ENCODE results near the gene DDX43. TPM values are rescaled to one million over a fixed set of nuclear protein-coding genes. Genes with fewer than 3 reads are reported as not detected.

Gene DDX43
- total RNA-seq, 1 experiment from 2014 or later = not detected

GRCh38 chr6:73367761-73368355, 26.8 kb upstream of the DDX43 start:
- TF ChIP-seq CTCF (conservative IDR thresholded peaks at IDR 0.05; ENCODE audit: low read depth, low read length) = no peak
- no peak for TF ChIP-seq EZH2 (IDR thresholded peaks at IDR 0.05; ENCODE audit: borderline replicate concordance, low read depth, low read length, poor library complexity, severe bottlenecking)
- POLR2A ChIA-PET (ENCODE audit: low non-redundant PET) = no interaction called here

GRCh38 chr6:73368675-73369074, 26.0 kb upstream of the DDX43 start:
- H3K27ac ChIP-seq (ENCODE audit: low read depth, low read length, poor library complexity, severe bottlenecking) = no peak overlapping the region
- H3K27me3 ChIP-seq (replicated peaks; ENCODE audit: insufficient read depth, low read depth, low read length, poor library complexity) = no peaks in the 10 kb centered on the region
- no peaks in the 10 kb centered on the region for H3K9me3 ChIP-seq (ENCODE audit: low read depth, low read length, poor library complexity, severe bottlenecking)
- CTCF ChIA-PET = no interaction called here
- intact Hi-C loops (cut with micrococcal nuclease; ENCODE audit: unreplicated experiment) = no loop called here
- no peak for DNase-seq (ENCODE audit: low spot score)
- H3K4me1 ChIP-seq (ENCODE audit: insufficient read depth, low read length, poor library complexity, severe bottlenecking) = no peaks in the 10 kb centered on the region
- TF ChIP-seq EZH2 (IDR thresholded peaks at IDR 0.05; ENCODE audit: borderline replicate concordance, low read depth, low read length, poor library complexity, severe bottlenecking) (no peak), CTCF (conservative IDR thresholded peaks at IDR 0.05; ENCODE audit: low read depth, low read length) (no peak)
- POLR2A ChIA-PET (ENCODE audit: low non-redundant PET) = no interaction called here
- no peaks in the 10 kb centered on the region for H3K36me3 ChIP-seq (ENCODE audit: insufficient read depth, low read length, poor library complexity, severe bottlenecking)
- no peak overlapping the region for H3K4me3 ChIP-seq (ENCODE audit: low read depth, low read length, poor library complexity, severe bottlenecking)
- no TSS peak for BruUV-seq (replicated peaks)

More at GRCh38 chr6:73367761-73368355, 26.8 kb upstream of the DDX43 start:
- intact Hi-C loops (cut with micrococcal nuclease; ENCODE audit: unreplicated experiment) = no loop called here
- no peak overlapping the region for H3K27ac ChIP-seq (ENCODE audit: low read depth, low read length, poor library complexity, severe bottlenecking)
- DNase-seq (ENCODE audit: low spot score) = peak; percentile 49
- no peak overlapping the region for H3K4me3 ChIP-seq (ENCODE audit: low read depth, low read length, poor library complexity, severe bottlenecking)
- no peaks in the 10 kb centered on the region for H3K9me3 ChIP-seq (ENCODE audit: low read depth, low read length, poor library complexity, severe bottlenecking)
- H3K27me3 ChIP-seq (replicated peaks; ENCODE audit: insufficient read depth, low read depth, low read length, poor library complexity) = no peaks in the 10 kb centered on the region
- BruUV-seq (replicated peaks) = no TSS peak
- CTCF ChIA-PET = no interaction called here
- no peaks in the 10 kb centered on the region for H3K36me3 ChIP-seq (ENCODE audit: insufficient read depth, low read length, poor library complexity, severe bottlenecking)
- H3K4me1 ChIP-seq (ENCODE audit: insufficient read depth, low read length, poor library complexity, severe bottlenecking) = no peaks in the 10 kb centered on the region

GRCh38 chr6:73369157-73369556, 25.5 kb upstream of the DDX43 start:
- Histone ChIP-seq H3K27ac (ENCODE audit: low read depth, low read length, poor library complexity, severe bottlenecking) (no peak overlapping the region), H3K9me3 (ENCODE audit: low read depth, low read length, poor library complexity, severe bottlenecking) (no peaks in the 10 kb centered on the region), H3K4me3 (ENCODE audit: low read depth, low read length, poor library complexity, severe bottlenecking) (no peak overlapping the region), H3K27me3 (replicated peaks; ENCODE audit: insufficient read depth, low read depth, low read length, poor library complexity) (no peaks in the 10 kb centered on the region), H3K4me1 (ENCODE audit: insufficient read depth, low read length, poor library complexity, severe bottlenecking) (no peaks in the 10 kb centered on the region), H3K36me3 (ENCODE audit: insufficient read depth, low read length, poor library complexity, severe bottlenecking) (no peaks in the 10 kb centered on the region)
- CTCF ChIA-PET = no interaction called here
- no peak for DNase-seq (ENCODE audit: low spot score)
- intact Hi-C loops (cut with micrococcal nuclease; ENCODE audit: unreplicated experiment) = no loop called here
- no TSS peak for BruUV-seq (replicated peaks)
- POLR2A ChIA-PET (ENCODE audit: low non-redundant PET) = no interaction called here
- TF ChIP-seq EZH2 (IDR thresholded peaks at IDR 0.05; ENCODE audit: borderline replicate concordance, low read depth, low read length, poor library complexity, severe bottlenecking) = no peak
- TF ChIP-seq CTCF (conservative IDR thresholded peaks at IDR 0.05; ENCODE audit: low read depth, low read length) = no peak
